Activated T-cell treated with anti-CD3 and anti-CD28 coated beads, Interleukin-2, amount 50 U/mL, for 72 hours (primary cell): ENCODE measurements around the gene KLK12. TPM values are rescaled to one million over a fixed set of nuclear protein-coding genes. Genes with fewer than 3 reads are reported as not detected.
A peak's percentile ranks its signal among the peaks of the same experiment; 100 is the strongest.

ENCODE experiments used
- ATAC-seq, 2 donors: fragments of 150-1000 bp; cut with Tn5 transposase; replicated peaks in 1 of 2; 2 replicates each; pipeline ENCODE4 v1.10.0; 2021; ENCODE audit warnings: moderate library complexity in 2 of 2, mild to moderate bottlenecking in 1 of 2
- DNase-seq, 2 donors: peaks; one replicate each; pipeline ENCODE4 v3.0.0; 2021 to 2022; ENCODE audit warnings: mixed read lengths in 1 of 2
- H3K27ac Mint-ChIP-seq: one replicate; pipeline ENCODE4 v1.8.0; 2022; ENCODE audit warnings: mild to moderate bottlenecking, moderate library complexity, mixed read lengths
- H3K27me3 Mint-ChIP-seq: one replicate; pipeline ENCODE4 v1.8.0; 2022; ENCODE audit warnings: low read depth, mixed read lengths
- H3K36me3 Mint-ChIP-seq, 2 donors: one replicate each; pipeline ENCODE4 v1.8.0; 2022; ENCODE audit warnings: mixed read lengths in 2 of 2, mild to moderate bottlenecking in 1 of 2; ENCODE audit not compliant: insufficient read depth in 2 of 2
- H3K4me1 Mint-ChIP-seq: one replicate; pipeline ENCODE4 v1.8.0; 2022; ENCODE audit warnings: low read depth, mixed read lengths
- H3K4me3 Mint-ChIP-seq, 2 donors: one replicate each; pipeline ENCODE4 v1.8.0; 2022; ENCODE audit warnings: mild to moderate bottlenecking in 2 of 2, mixed read lengths in 2 of 2, moderate library complexity in 2 of 2
- H3K9me3 Mint-ChIP-seq, 2 donors: one replicate each; pipeline ENCODE4 v1.8.0; 2022; ENCODE audit warnings: mixed read lengths in 2 of 2
- total RNA-seq, 2 donors: library from RNA; stranded (reverse); gene quantifications; one replicate each; pipeline ENCODE4 v1.2.3, GENCODE V29; 2022

Gene KLK12
- total RNA-seq, 2 donors from 2014 or later = not detected

GRCh38 chr19:51066393-51067186, 31.8 kb upstream of the KLK12 start:
- Mint-ChIP-seq H3K27ac (no peak overlapping the region), H3K36me3 (peaks cover 0 to 2% of the 10 kb centered on the region in 2 donors), H3K9me3 (peaks cover 2 to 4% of the 10 kb centered on the region in 2 donors), H3K27me3 (peaks cover 45% of the 10 kb centered on the region), H3K4me1 (no peaks in the 10 kb centered on the region), H3K4me3 (no peak overlapping the region)
- ATAC-seq = no peak
- no peak for DNase-seq

GRCh38 chr19:51065221-51065960, 30.6 kb upstream of the KLK12 start:
- Mint-ChIP-seq H3K4me3 (peak overlapping the region; percentile 41 to 62), H3K4me1 (no peaks in the 10 kb centered on the region), H3K27me3 (peaks cover 57% of the 10 kb centered on the region), H3K36me3 (peaks cover 0 to 2% of the 10 kb centered on the region in 2 donors), H3K9me3 (peaks cover 6 to 7% of the 10 kb centered on the region in 2 donors), H3K27ac (no peak overlapping the region)
- ATAC-seq (no peak), DNase-seq (no peak)

GRCh38 chr19:51064534-51065220, 29.9 kb upstream of the KLK12 start, which contains the start of gene KLK13:
Gene KLK13, minus strand, starts transcription at chr19:51065092. Its CDS starts 25 bp downstream, at chr19:51065067.
- peaks cover 0 to 2% of the 10 kb centered on the region in 2 donors for H3K36me3 Mint-ChIP-seq
- ATAC-seq = peak in 1 of 2 donors; percentile 32
- H3K4me3 Mint-ChIP-seq = peak within 1 kb of the TSS; percentile 41 to 62
- no peaks in the 10 kb centered on the region for H3K4me1 Mint-ChIP-seq
- peaks cover 61% of the 10 kb centered on the region for H3K27me3 Mint-ChIP-seq
- DNase-seq = peak in 1 of 2 donors; percentile 3
- peaks cover 6 to 7% of the 10 kb centered on the region in 2 donors for H3K9me3 Mint-ChIP-seq
- no peak within 1 kb of the TSS for H3K27ac Mint-ChIP-seq

DNA sequence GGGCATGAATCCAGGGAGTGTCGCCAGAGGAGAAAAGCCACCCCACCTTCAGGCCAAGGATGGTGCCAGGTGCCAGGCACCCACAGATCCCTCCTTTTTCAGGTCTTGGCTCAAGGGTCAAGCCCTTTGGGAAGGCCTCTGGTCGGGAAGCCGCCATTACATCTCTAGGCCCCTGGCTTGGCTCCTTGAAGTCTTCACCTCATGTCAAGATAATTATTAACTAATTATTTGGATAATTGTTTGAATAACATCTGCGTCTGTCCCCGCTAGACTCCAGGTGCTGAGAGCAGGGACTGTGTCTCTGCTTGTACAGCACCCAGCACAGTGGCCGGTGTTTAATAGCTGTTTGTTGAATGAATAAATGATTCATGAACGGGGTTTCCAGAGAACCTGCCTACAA, 28.9 kb upstream of the KLK12 start:
- peaks cover 64% of the 10 kb centered on the region for H3K27me3 Mint-ChIP-seq
- ATAC-seq = no peak
- H3K4me1 Mint-ChIP-seq = no peaks in the 10 kb centered on the region
- DNase-seq = no peak
- no peak overlapping the region for H3K4me3 Mint-ChIP-seq
- no peak overlapping the region for H3K27ac Mint-ChIP-seq
- peaks cover 0 to 2% of the 10 kb centered on the region in 2 donors for H3K36me3 Mint-ChIP-seq
- H3K9me3 Mint-ChIP-seq = peaks cover 6 to 7% of the 10 kb centered on the region in 2 donors

DNA sequence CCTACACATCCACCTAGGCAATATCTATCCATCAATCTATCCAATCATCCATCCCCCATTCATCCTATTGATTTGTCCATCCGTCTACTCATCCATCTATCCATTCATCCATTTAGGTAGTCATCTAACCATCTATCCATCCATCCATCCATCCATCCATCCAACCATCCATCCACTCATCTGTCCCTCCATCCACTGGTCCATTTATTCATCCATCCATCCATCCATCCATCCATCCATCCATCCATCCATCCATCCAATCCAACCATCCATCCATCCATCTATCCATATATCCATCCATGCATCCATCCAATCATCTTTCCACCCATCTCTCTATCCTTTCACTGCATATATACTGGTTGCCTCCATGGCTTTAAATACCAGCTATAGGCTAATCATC, 26.2 kb upstream of the KLK12 start:
- no peak overlapping the region for H3K27ac Mint-ChIP-seq
- H3K4me1 Mint-ChIP-seq = no peaks in the 10 kb centered on the region
- ATAC-seq (no peak), DNase-seq (no peak)
- H3K36me3 Mint-ChIP-seq = peaks cover 0 to 2% of the 10 kb centered on the region in 2 donors
- peaks cover 2 to 4% of the 10 kb centered on the region in 2 donors for H3K9me3 Mint-ChIP-seq
- no peak overlapping the region for H3K4me3 Mint-ChIP-seq
- peaks cover 60% of the 10 kb centered on the region for H3K27me3 Mint-ChIP-seq

DNA sequence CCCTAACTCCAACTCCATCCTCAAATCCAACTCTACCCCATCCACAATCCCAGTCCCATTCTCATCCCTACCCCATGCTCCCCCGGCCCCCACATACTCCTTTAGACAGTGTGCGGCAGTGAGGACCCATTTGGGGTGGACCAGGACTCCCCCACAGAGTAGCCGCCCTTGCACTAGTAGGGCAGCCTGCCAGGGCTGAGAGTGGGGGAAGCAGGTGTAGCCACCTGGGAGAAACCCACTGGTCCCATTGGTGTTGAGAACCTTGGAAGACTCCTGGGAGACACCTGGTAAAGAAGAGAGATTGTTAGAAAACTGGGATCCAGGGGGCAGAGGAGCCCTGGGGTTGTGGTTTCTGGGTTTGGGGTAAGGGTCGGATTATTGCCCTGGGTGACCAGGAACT, 25.5 kb upstream of the KLK12 start:
- DNase-seq (no peak), ATAC-seq (no peak)
- Mint-ChIP-seq H3K4me1 (no peaks in the 10 kb centered on the region), H3K9me3 (peaks cover 2 to 4% of the 10 kb centered on the region in 2 donors), H3K27me3 (peaks cover 61% of the 10 kb centered on the region), H3K4me3 (no peak overlapping the region), H3K27ac (no peak overlapping the region), H3K36me3 (peaks cover 0 to 1% of the 10 kb centered on the region in 2 donors)

- ATAC-seq (no peak), DNase-seq (no peak)
- H3K27ac Mint-ChIP-seq = no peak overlapping the region
- H3K36me3 Mint-ChIP-seq = no peaks in the 10 kb centered on the region
- peaks cover 67% of the 10 kb centered on the region for H3K27me3 Mint-ChIP-seq
- no peaks in the 10 kb centered on the region for H3K4me1 Mint-ChIP-seq
- no peak overlapping the region for H3K4me3 Mint-ChIP-seq
- peaks cover 2 to 4% of the 10 kb centered on the region in 2 donors for H3K9me3 Mint-ChIP-seq
These were observed 24.9 kb upstream of the KLK12 start for GRCh38 chr19:51059715-51060114.

DNA sequence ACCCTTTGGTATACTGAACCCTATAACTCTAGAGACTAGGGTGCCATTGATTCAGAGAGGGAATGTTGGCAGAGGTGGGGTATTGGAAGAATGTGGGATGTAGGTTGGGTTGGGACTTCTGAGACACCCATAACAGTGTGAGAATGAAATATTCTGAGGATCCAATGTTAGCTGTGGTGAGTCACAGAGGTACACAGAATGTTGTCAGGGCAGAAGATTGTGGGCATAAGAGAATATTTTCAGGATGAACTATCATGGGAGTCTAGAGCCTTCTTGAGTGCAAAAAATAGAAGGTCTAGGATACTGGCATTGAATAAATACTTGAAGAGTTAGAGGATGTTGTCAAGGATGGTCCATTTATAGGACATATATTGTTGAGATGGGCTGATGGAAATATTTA, 21.1 kb upstream of the KLK12 start:
- Mint-ChIP-seq H3K27ac (no peak overlapping the region), H3K4me1 (no peaks in the 10 kb centered on the region), H3K9me3 (no peaks in the 10 kb centered on the region), H3K27me3 (peaks cover 57% of the 10 kb centered on the region), H3K4me3 (no peak overlapping the region), H3K36me3 (no peaks in the 10 kb centered on the region)
- DNase-seq (no peak), ATAC-seq (no peak)

- H3K9me3 Mint-ChIP-seq = peaks cover 0 to 2% of the 10 kb centered on the region in 2 donors
- no peak overlapping the region for H3K4me3 Mint-ChIP-seq
- no peak for ATAC-seq
- no peak for DNase-seq
- H3K27me3 Mint-ChIP-seq = peaks cover 15% of the 10 kb centered on the region
- no peak overlapping the region for H3K27ac Mint-ChIP-seq
- H3K36me3 Mint-ChIP-seq = peaks cover 0 to 2% of the 10 kb centered on the region in 2 donors
- H3K4me1 Mint-ChIP-seq = no peaks in the 10 kb centered on the region
These were observed 12.2 kb upstream of the KLK12 start for GRCh38 chr19:51047031-51047335.

GRCh38 chr19:51044327-51044726, 9.5 kb upstream of the KLK12 start:
- DNase-seq = no peak
- H3K4me1 Mint-ChIP-seq = no peaks in the 10 kb centered on the region
- no peaks in the 10 kb centered on the region for H3K9me3 Mint-ChIP-seq
- no peak for ATAC-seq
- H3K36me3 Mint-ChIP-seq = no peaks in the 10 kb centered on the region
- no peak overlapping the region for H3K4me3 Mint-ChIP-seq
- H3K27ac Mint-ChIP-seq = no peak overlapping the region
- H3K27me3 Mint-ChIP-seq = peaks cover 14% of the 10 kb centered on the region

- ATAC-seq (no peak), DNase-seq (no peak)
- Mint-ChIP-seq H3K27ac (no peak overlapping the region), H3K36me3 (no peaks in the 10 kb centered on the region), H3K9me3 (no peaks in the 10 kb centered on the region), H3K4me1 (no peaks in the 10 kb centered on the region), H3K4me3 (no peak overlapping the region), H3K27me3 (peaks cover 6% of the 10 kb centered on the region)
These were observed 8.7 kb upstream of the KLK12 start for GRCh38 chr19:51043497-51043896.

GRCh38 chr19:51040151-51040550, 5.3 kb upstream of the KLK12 start:
- H3K9me3 Mint-ChIP-seq = no peaks in the 10 kb centered on the region
- H3K36me3 Mint-ChIP-seq = no peaks in the 10 kb centered on the region
- peaks cover 6% of the 10 kb centered on the region for H3K27me3 Mint-ChIP-seq
- no peak overlapping the region for H3K27ac Mint-ChIP-seq
- H3K4me3 Mint-ChIP-seq = no peak overlapping the region
- no peaks in the 10 kb centered on the region for H3K4me1 Mint-ChIP-seq
- DNase-seq (no peak), ATAC-seq (no peak)

- Mint-ChIP-seq H3K27me3 (peaks cover 21% of the 10 kb centered on the region), H3K4me1 (no peaks in the 10 kb centered on the region), H3K9me3 (no peaks in the 10 kb centered on the region), H3K4me3 (no peak overlapping the region), H3K36me3 (no peaks in the 10 kb centered on the region), H3K27ac (no peak overlapping the region)
- DNase-seq (no peak), ATAC-seq (no peak)
These were observed 1.7 kb upstream of the KLK12 start for GRCh38 chr19:51036519-51036918.
